MM.1S (cell line): ENCODE results near the gene SLFN12.
"Not testable (repeated sequence)": the region's sequence is repeated elsewhere in the genome, so short reads cannot be mapped to it uniquely, and the experiment has no call there.

Experiments used
- CTCF ChIP-seq: fragments of 300-600 bp; sonication (generic); IDR thresholded peaks from 2 replicates; pipeline ENCODE4 v1.5.1; 2016; ENCODE audit warnings: antibody characterized with exemption, low read length, mixed read lengths
- EZH2 ChIP-seq: fragments of 300-600 bp; sonication (generic); optimal IDR thresholded peaks from 2 replicates; pipeline ENCODE3; 2017; ENCODE audit warnings: low read depth, mild to moderate bottlenecking, antibody characterized with exemption, low read length, mixed read lengths

GRCh38 chr17:35454035-35454434 lies 21.7 kb upstream of the SLFN12 start:
- TF ChIP-seq CTCF, EZH2: not testable (repeated sequence)
